HepG2 (cell line): ENCODE data around the gene ADGRB2. TPM values are rescaled to one million over a fixed set of nuclear protein-coding genes. Genes with fewer than 3 reads are reported as not detected.

Experiments
- ATAC-seq: fragments of 200-7000 bp; cut with Tn5 transposase; 3 replicates; pipeline ENCODE4 v1.9.1; 2020; ENCODE audit warnings: mild to moderate bottlenecking, moderate library complexity
- BruUV-seq: library from RNA; stranded (reverse); fragments of 400-500 nt; replicated peaks from 2 replicates; lab custom pipeline; 2021; lab: Mats Ljungman, UMichigan
- CTCF ChIA-PET: fragments of 300-600 bp; formaldehyde crosslinking; extraction: SDS; loops from one replicate; lab custom pipeline; 2021; ENCODE audit warnings: low total read pairs, inconsistent platforms, low intra/inter-chr PET ratio; lab: Yijun Ruan, JAX
- POLR2A ChIA-PET: fragments of 350-600 bp; sonication (Branson Sonifier 250); formaldehyde crosslinking; loops from one replicate; lab custom pipeline; 2020; ENCODE audit warnings: antibody characterized with exemption, inconsistent platforms; lab: Yijun Ruan, JAX
- DNase-seq: peaks from one replicate; pipeline ENCODE4 v3.0.0-alpha.2; 2015; ENCODE audit warnings: low spot score
- FAIRE-seq: peaks from 3 replicates; lab custom pipeline; 2011; peaks lifted over from hg19 to GRCh38; lab: Jason Lieb, UNC
- H2AFZ ChIP-seq: one replicate; pipeline ENCODE4 v1.6.1; 2011; ENCODE audit warnings: low read length, inconsistent platforms
- H3K27ac ChIP-seq: fragments of 300-600 bp; 3 replicates; pipeline ENCODE4 v1.8.0; 2011; ENCODE audit warnings: mixed run types, mild to moderate bottlenecking, mixed read lengths, low read length, inconsistent platforms; ENCODE audit not compliant: insufficient read depth; ENCODE audit errors: extremely low read length
- H3K27me3 ChIP-seq, 2 experiments: fragments of 200-600 bp in 1 of 2; 2 replicates in 1 of 2; 3 replicates in 1 of 2; pipeline versions ENCODE4 v1.6.0 to v1.8.0; 2011; ENCODE audit warnings: low read length in 2 of 2, mild to moderate bottlenecking in 2 of 2, moderate library complexity in 2 of 2, inconsistent platforms in 1 of 2; ENCODE audit not compliant: insufficient read depth in 2 of 2, control insufficient read depth in 1 of 2
- H3K36me3 ChIP-seq, 2 experiments: fragments of 200-600 bp in 1 of 2; replicated peaks in 1 of 2; 2 replicates in 1 of 2; 3 replicates in 1 of 2; pipeline versions ENCODE4 v1.5.1 to v1.8.0; 2011; ENCODE audit warnings: low read length in 2 of 2, inconsistent platforms in 1 of 2; ENCODE audit not compliant: insufficient read depth in 2 of 2, control insufficient read depth in 1 of 2
- H3K4me1 ChIP-seq: 2 replicates; pipeline ENCODE4 v1.5.1; 2012; ENCODE audit warnings: low read length, inconsistent platforms; ENCODE audit not compliant: insufficient read depth
- H3K4me2 ChIP-seq: 2 replicates; pipeline ENCODE4 v1.6.0; 2011; ENCODE audit warnings: low read depth, low read length, inconsistent platforms
- H3K4me3 ChIP-seq, 3 experiments: fragments of 200-600 bp in 1 of 3; sonication (generic), shearing (Covaris generic) in 1 of 3; replicated peaks in 1 of 3; 2 replicates each; pipeline ENCODE4 v1.5.1; 2011 to 2016; ENCODE audit warnings: low read length in 3 of 3, inconsistent platforms in 2 of 3, low read depth in 2 of 3, mild to moderate bottlenecking in 2 of 3, control low read depth in 1 of 3, mixed read lengths in 1 of 3; ENCODE audit not compliant: insufficient read depth in 1 of 3
- H3K79me2 ChIP-seq: one replicate; pipeline ENCODE4 v1.6.1; 2011; ENCODE audit warnings: low read length, inconsistent platforms; ENCODE audit not compliant: insufficient read depth
- H3K9ac ChIP-seq: 2 replicates; pipeline ENCODE4 v1.6.0; 2011; ENCODE audit warnings: mild to moderate bottlenecking, low read depth, low read length, inconsistent platforms; ENCODE audit not compliant: insufficient read depth
- H3K9me3 ChIP-seq: 2 replicates; pipeline ENCODE4 v1.5.1; 2012; ENCODE audit warnings: mild to moderate bottlenecking, low read length
- H4K20me1 ChIP-seq: 2 replicates; pipeline ENCODE4 v1.6.0; 2011; ENCODE audit warnings: inconsistent platforms, mild to moderate bottlenecking, low read length, moderate library complexity; ENCODE audit not compliant: insufficient read depth
- ATAD3A ChIP-seq: sonication (generic); formaldehyde crosslinking; IDR thresholded peaks from 2 replicates; pipeline ENCODE4 v1.4.0; 2020; ENCODE audit warnings: missing genetic modification reagents
- HNRNPK ChIP-seq: fragments of 200-400 bp; formaldehyde crosslinking; IDR thresholded peaks from 2 replicates; pipeline ENCODE4 v1.6.1; 2018; ENCODE audit warnings: low read length, low read depth, moderate library complexity, mild to moderate bottlenecking; ENCODE audit not compliant: poor library complexity, severe bottlenecking
- KMT2A ChIP-seq: sonication (generic); formaldehyde crosslinking; IDR thresholded peaks from 2 replicates; pipeline ENCODE4 v1.4.0; 2020; ENCODE audit warnings: missing genetic modification reagents
- MXD3 ChIP-seq: IDR thresholded peaks from 2 replicates; pipeline ENCODE4 v1.6.1; 2016; ENCODE audit warnings: mild to moderate bottlenecking, missing biosample characterization, missing genetic modification reagents
- NFRKB ChIP-seq: fragments of 450-650 bp; IDR thresholded peaks from 2 replicates; pipeline ENCODE4 v1.6.1; 2017
- POLR2AphosphoS2 ChIP-seq: IDR thresholded peaks from 2 replicates; pipeline ENCODE4 v1.6.1; 2011; ENCODE audit warnings: low read depth, low read length, improper control_type of control experiment
- RFXAP ChIP-seq: sonication (generic); formaldehyde crosslinking; IDR thresholded peaks from 2 replicates; pipeline ENCODE4 v1.4.0; 2020; ENCODE audit warnings: missing genetic modification reagents, borderline replicate concordance
- SOX6 ChIP-seq, 2 experiments: fragments of 450-650 bp in 1 of 2; sonication (generic) in 1 of 2; formaldehyde crosslinking in 1 of 2; IDR thresholded peaks; 2 replicates each; pipeline versions ENCODE4 v1.4.0 to v1.6.1; 2017 to 2020; ENCODE audit warnings: antibody characterized with exemption in 1 of 2, mild to moderate bottlenecking in 1 of 2, missing genetic modification reagents in 1 of 2
- STAT5B ChIP-seq: sonication (generic); formaldehyde crosslinking; IDR thresholded peaks from 2 replicates; pipeline ENCODE4 v1.4.0; 2020; ENCODE audit warnings: missing genetic modification reagents
- SUZ12 ChIP-seq: fragments of 150-350 bp; IDR thresholded peaks from 2 replicates; pipeline ENCODE4 v1.6.1; 2014; ENCODE audit warnings: low read depth, low read length
- ZBTB21 ChIP-seq: sonication (generic); formaldehyde crosslinking; IDR thresholded peaks from 2 replicates; pipeline ENCODE4 v1.4.0; 2020; ENCODE audit warnings: missing genetic modification reagents
- ZNF331 ChIP-seq: sonication (generic); formaldehyde crosslinking; IDR thresholded peaks from 2 replicates; pipeline ENCODE4 v1.4.0; 2020; ENCODE audit warnings: missing genetic modification reagents
- ZNF670 ChIP-seq: sonication (generic); formaldehyde crosslinking; IDR thresholded peaks from 2 replicates; pipeline ENCODE4 v1.8.0; 2022; ENCODE audit warnings: mild to moderate bottlenecking, missing genetic modification reagents, borderline replicate concordance
- ZNF761 ChIP-seq: sonication (generic); formaldehyde crosslinking; conservative IDR thresholded peaks from 2 replicates; pipeline ENCODE4 v1.4.0; 2020; ENCODE audit warnings: mild to moderate bottlenecking, missing genetic modification reagents
- ZUFSP ChIP-seq: sonication (generic); formaldehyde crosslinking; IDR thresholded peaks from 2 replicates; pipeline ENCODE4 v1.9.0; 2021; ENCODE audit warnings: missing genetic modification reagents, mild to moderate bottlenecking, borderline replicate concordance
- WGBS: methylation state at CpG from one replicate; pipeline ENCODE4 v1.1.6; 2017; ENCODE audit warnings: low lambda C conversion rate; 5-methylcytosine and 5-hydroxymethylcytosine counted together
- in situ Hi-C: cut with HindIII; loops from 2 replicates; pipeline ENCODE4 v1.10.0; 2017; ENCODE audit warnings: low pct_unique_long_range_greater_than_20kb; ENCODE audit not compliant: extremely low pct_ligation_motif_present
- intact Hi-C: fragments of 100-400 bp; cut with micrococcal nuclease; formaldehyde crosslinking; loops from one replicate; pipeline ENCODE4 v1.10.0; 2022; ENCODE audit not compliant: unreplicated experiment
- polyA plus RNA-seq, 8 experiments: library from polyadenylated mRNA; depleted of rRNA in 3 of 8; stranded (reverse) in 7 of 8; unstranded in 1 of 8; fragments of >200 nt; fragmentation: Illumina TruSeq in 4 of 8; extraction: Trizol in 4 of 8; gene quantifications; 2 replicates each; pipeline versions ENCODE4 v1.2.1 to v1.2.3, GENCODE V29; 2011 to 2016; ENCODE audit warnings: low read depth in 4 of 8, missing spikeins in 1 of 8, mixed read lengths in 1 of 8; ENCODE audit not compliant: insufficient read depth in 1 of 8
- total RNA-seq, 5 experiments: library from RNA; depleted of rRNA; stranded (reverse); fragments of >200 nt; fragmentation: Illumina TruSeq; extraction: Trizol; gene quantifications; 2 replicates each; pipeline ENCODE4 v1.2.3, GENCODE V29; 2016; ENCODE audit warnings: low read depth in 1 of 5
- TF ChIP-seq, protein P1 (sequence below): sonication (generic); formaldehyde crosslinking; conservative IDR thresholded peaks from 2 replicates; pipeline ENCODE4 v1.8.0; 2022; ENCODE audit warnings: low read depth, missing genetic modification reagents
- TF ChIP-seq, protein P2 (sequence below): IDR thresholded peaks from 2 replicates; pipeline ENCODE4 v1.6.1; 2016; ENCODE audit warnings: control low read depth
- TF ChIP-seq, protein P3 (sequence below): sonication (generic); formaldehyde crosslinking; conservative IDR thresholded peaks from 2 replicates; pipeline ENCODE4 v1.4.0; 2020; ENCODE audit warnings: missing genetic modification reagents
- TF ChIP-seq, protein P4 (sequence below): sonication (generic); formaldehyde crosslinking; conservative IDR thresholded peaks from 2 replicates; pipeline ENCODE4 v1.5.0; 2020; ENCODE audit warnings: missing genetic modification reagents

Gene ADGRB2
- total and polyA plus RNA-seq, 2 of the 13 experiments (the other 11 are each of a cell fraction or from before 2014, with no cell fraction given), result 0.03 to 0.09 TPM

DNA sequence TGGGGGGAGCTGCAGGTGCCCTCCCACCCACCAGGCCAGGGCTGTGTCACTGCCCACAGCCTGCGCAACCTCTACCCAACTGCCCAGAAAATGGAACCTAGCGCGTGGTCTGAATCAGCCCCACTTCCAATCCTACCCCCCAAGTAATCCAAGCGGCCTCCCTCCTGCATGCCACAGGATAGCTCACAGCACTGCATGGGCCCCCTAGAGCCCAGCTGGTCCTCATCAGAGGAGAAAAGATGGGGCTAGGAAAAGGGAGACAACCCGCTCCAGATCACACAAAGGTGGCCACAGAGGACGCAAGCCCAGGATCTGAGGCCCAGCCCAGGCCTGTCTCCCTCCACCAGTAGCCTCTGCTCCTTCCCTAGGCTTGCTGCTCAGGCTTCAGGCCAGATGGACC, 6.2 kb downstream of the ADGRB2 start:
- POLR2A ChIA-PET, result no interaction called here
- no peak overlapping the region for H2AFZ ChIP-seq
- H3K4me2 ChIP-seq, result no peak overlapping the region
- no peaks in the 10 kb centered on the region for H4K20me1 ChIP-seq
- H3K4me3 ChIP-seq, result no peak overlapping the region
- BruUV-seq, result no TSS peak
- WGBS, result 81% methylated on average over 5 of the region's 6 CpGs
- peaks cover 18% of the 10 kb centered on the region for H3K4me1 ChIP-seq
- intact Hi-C loops (no loop called here), in situ Hi-C loops (no loop called here)
- H3K36me3 ChIP-seq, result no peaks in the 10 kb centered on the region
- H3K9me3 ChIP-seq, result no peaks in the 10 kb centered on the region
- TF ChIP-seq ATAD3A (CRISPR knock-in tag), result no peak
- no peak for TF ChIP-seq KMT2A (CRISPR knock-in tag)
- TF ChIP-seq, protein P1, sequence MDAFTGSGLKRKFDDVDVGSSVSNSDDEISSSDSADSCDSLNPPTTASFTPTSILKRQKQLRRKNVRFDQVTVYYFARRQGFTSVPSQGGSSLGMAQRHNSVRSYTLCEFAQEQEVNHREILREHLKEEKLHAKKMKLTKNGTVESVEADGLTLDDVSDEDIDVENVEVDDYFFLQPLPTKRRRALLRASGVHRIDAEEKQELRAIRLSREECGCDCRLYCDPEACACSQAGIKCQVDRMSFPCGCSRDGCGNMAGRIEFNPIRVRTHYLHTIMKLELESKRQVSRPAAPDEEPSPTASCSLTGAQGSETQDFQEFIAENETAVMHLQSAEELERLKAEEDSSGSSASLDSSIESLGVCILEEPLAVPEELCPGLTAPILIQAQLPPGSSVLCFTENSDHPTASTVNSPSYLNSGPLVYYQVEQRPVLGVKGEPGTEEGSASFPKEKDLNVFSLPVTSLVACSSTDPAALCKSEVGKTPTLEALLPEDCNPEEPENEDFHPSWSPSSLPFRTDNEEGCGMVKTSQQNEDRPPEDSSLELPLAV (CRISPR knock-in tag), result no peak
- TF ChIP-seq SOX6 (IDR thresholded peaks at IDR 0.05), result no peak
- no peak for TF ChIP-seq SOX6 (CRISPR knock-in tag; IDR thresholded peaks at IDR 0.05)
- no peak for TF ChIP-seq ZNF670 (CRISPR knock-in tag)
- no peak for TF ChIP-seq ZNF331
- TF ChIP-seq RFXAP (CRISPR knock-in tag), result no peak
- no peak for TF ChIP-seq ZNF761 (CRISPR knock-in tag)
- TF ChIP-seq ZUFSP (CRISPR knock-in tag), result no peak
- TF ChIP-seq, protein P2, sequence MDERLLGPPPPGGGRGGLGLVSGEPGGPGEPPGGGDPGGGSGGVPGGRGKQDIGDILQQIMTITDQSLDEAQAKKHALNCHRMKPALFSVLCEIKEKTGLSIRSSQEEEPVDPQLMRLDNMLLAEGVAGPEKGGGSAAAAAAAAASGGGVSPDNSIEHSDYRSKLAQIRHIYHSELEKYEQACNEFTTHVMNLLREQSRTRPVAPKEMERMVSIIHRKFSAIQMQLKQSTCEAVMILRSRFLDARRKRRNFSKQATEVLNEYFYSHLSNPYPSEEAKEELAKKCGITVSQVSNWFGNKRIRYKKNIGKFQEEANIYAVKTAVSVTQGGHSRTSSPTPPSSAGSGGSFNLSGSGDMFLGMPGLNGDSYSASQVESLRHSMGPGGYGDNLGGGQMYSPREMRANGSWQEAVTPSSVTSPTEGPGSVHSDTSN (CRISPR knock-in tag), result no peak
- TF ChIP-seq STAT5B (CRISPR knock-in tag), result no peak
- no peak for TF ChIP-seq SUZ12
- no peak for TF ChIP-seq POLR2AphosphoS2
- TF ChIP-seq, protein P3, sequence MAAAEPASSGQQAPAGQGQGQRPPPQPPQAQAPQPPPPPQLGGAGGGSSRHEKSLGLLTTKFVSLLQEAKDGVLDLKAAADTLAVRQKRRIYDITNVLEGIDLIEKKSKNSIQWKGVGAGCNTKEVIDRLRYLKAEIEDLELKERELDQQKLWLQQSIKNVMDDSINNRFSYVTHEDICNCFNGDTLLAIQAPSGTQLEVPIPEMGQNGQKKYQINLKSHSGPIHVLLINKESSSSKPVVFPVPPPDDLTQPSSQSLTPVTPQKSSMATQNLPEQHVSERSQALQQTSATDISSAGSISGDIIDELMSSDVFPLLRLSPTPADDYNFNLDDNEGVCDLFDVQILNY (CRISPR knock-in tag), result no peak
- TF ChIP-seq MXD3 (CRISPR knock-in tag), result no peak
- TF ChIP-seq HNRNPK, result no peak
- TF ChIP-seq, protein P4, sequence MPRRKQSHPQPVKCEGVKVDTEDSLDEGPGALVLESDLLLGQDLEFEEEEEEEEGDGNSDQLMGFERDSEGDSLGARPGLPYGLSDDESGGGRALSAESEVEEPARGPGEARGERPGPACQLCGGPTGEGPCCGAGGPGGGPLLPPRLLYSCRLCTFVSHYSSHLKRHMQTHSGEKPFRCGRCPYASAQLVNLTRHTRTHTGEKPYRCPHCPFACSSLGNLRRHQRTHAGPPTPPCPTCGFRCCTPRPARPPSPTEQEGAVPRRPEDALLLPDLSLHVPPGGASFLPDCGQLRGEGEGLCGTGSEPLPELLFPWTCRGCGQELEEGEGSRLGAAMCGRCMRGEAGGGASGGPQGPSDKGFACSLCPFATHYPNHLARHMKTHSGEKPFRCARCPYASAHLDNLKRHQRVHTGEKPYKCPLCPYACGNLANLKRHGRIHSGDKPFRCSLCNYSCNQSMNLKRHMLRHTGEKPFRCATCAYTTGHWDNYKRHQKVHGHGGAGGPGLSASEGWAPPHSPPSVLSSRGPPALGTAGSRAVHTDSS (CRISPR knock-in tag), result no peak
- no peak for TF ChIP-seq NFRKB
- no peak for TF ChIP-seq ZBTB21 (CRISPR knock-in tag)
- H3K79me2 ChIP-seq, result no peaks in the 10 kb centered on the region
- FAIRE-seq, result no peak
- CTCF ChIA-PET, result no interaction called here
- H3K27me3 ChIP-seq, result peaks cover 18 to 68% of the 10 kb centered on the region in 2 experiments
- H3K9ac ChIP-seq, result no peak overlapping the region
- DNase-seq, result no peak
- no peak for ATAC-seq
- no peak overlapping the region for H3K27ac ChIP-seq
